ENCODE results near the gene FABP7. TPM values are rescaled to one million over a fixed set of nuclear protein-coding genes. Genes with fewer than 3 reads are reported as not detected.

Gene FABP7
- total RNA-seq, 1 donor: not detected

DNA sequence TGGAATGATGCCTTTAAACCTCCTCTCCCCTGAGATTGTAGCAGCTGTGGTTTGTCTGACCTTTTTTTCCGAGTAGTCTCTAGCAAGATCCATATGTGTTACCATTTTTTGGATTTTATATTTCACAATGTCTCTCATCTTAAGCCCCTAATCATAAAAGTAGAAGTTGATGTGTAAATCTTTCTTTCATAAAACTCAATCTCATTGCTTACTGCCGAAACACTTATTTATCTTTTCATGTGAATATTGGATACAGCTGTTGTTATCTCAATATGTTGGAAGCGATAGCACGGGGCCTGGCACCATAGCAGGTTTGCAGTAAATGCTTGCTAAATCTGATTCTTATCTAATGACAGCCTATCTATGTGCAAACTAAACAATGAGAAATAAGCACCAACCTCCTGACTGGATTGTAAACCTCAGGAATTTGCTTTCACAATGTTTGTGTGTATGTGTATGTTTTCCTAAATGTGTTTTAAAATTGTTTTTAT lies 23.7 kb downstream of the FABP7 start:
- Histone ChIP-seq H3K79me2 (ENCODE audit: insufficient read depth, low read length) (no peaks in the 10 kb centered on the region), H3K4me2 (ENCODE audit: insufficient read depth, low read length) (peak overlapping the region; percentile 23), H3K4me3 (ENCODE audit: insufficient read depth, low read length) (no peak overlapping the region), H3K36me3 (ENCODE audit: insufficient read depth, low read length) (no peaks in the 10 kb centered on the region), H3K27ac (ENCODE audit: low read depth, low read length) (no peak overlapping the region), H2AFZ (ENCODE audit: low read length) (no peak overlapping the region), H4K20me1 (ENCODE audit: insufficient read depth, low read length) (no peaks in the 10 kb centered on the region), H3K9me3 (ENCODE audit: low read depth, low read length) (no peaks in the 10 kb centered on the region), H3K4me1 (ENCODE audit: insufficient read depth, low read length) (peaks cover 20% of the 10 kb centered on the region), H3K27me3 (ENCODE audit: insufficient read depth, low read length) (no peaks in the 10 kb centered on the region)
- DNase-seq (ENCODE audit: insufficient read length, low spot score, missing footprints): no peak
- TF ChIP-seq, protein P1, sequence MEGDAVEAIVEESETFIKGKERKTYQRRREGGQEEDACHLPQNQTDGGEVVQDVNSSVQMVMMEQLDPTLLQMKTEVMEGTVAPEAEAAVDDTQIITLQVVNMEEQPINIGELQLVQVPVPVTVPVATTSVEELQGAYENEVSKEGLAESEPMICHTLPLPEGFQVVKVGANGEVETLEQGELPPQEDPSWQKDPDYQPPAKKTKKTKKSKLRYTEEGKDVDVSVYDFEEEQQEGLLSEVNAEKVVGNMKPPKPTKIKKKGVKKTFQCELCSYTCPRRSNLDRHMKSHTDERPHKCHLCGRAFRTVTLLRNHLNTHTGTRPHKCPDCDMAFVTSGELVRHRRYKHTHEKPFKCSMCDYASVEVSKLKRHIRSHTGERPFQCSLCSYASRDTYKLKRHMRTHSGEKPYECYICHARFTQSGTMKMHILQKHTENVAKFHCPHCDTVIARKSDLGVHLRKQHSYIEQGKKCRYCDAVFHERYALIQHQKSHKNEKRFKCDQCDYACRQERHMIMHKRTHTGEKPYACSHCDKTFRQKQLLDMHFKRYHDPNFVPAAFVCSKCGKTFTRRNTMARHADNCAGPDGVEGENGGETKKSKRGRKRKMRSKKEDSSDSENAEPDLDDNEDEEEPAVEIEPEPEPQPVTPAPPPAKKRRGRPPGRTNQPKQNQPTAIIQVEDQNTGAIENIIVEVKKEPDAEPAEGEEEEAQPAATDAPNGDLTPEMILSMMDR (IDR thresholded peaks at IDR 0.05; ENCODE audit: extremely low read depth, low read depth, low read length): no peak

DNA sequence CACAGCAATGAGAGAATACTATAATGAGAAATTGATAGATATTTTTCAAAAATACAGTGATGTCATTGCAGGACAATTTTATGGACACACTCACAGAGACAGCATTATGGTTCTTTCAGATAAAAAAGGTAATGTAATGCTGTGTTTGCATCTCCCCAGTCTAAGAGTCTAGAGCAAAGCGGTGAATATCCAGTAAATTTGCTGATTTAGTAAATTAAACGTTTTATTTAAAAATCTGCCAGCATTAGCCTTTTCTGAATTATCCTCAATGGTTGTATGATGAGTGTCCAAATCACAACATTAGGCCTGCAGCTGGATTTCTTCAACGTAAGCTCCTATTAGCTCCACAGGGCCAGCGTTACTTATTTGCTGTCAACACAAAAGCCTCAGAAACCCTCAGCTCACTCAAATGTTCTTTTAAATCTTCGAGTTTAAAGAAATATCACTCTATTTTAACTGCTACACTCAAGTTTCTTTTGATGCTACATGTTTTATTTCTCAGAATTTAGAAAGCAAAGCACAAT lies 25.5 kb downstream of the FABP7 start:
- Histone ChIP-seq H3K79me2 (ENCODE audit: insufficient read depth, low read length) (no peaks in the 10 kb centered on the region), H3K4me3 (ENCODE audit: insufficient read depth, low read length) (no peak overlapping the region), H3K9me3 (ENCODE audit: low read depth, low read length) (no peaks in the 10 kb centered on the region), H3K4me2 (ENCODE audit: insufficient read depth, low read length) (no peak overlapping the region), H4K20me1 (ENCODE audit: insufficient read depth, low read length) (no peaks in the 10 kb centered on the region), H3K27ac (ENCODE audit: low read depth, low read length) (no peak overlapping the region), H2AFZ (ENCODE audit: low read length) (no peak overlapping the region), H3K4me1 (ENCODE audit: insufficient read depth, low read length) (peaks cover 8% of the 10 kb centered on the region), H3K27me3 (ENCODE audit: insufficient read depth, low read length) (no peaks in the 10 kb centered on the region), H3K36me3 (ENCODE audit: insufficient read depth, low read length) (no peaks in the 10 kb centered on the region)
- TF ChIP-seq, protein P1 (IDR thresholded peaks at IDR 0.05; ENCODE audit: extremely low read depth, low read depth, low read length): no peak
- DNase-seq (ENCODE audit: insufficient read length, low spot score, missing footprints): no peak

DNA sequence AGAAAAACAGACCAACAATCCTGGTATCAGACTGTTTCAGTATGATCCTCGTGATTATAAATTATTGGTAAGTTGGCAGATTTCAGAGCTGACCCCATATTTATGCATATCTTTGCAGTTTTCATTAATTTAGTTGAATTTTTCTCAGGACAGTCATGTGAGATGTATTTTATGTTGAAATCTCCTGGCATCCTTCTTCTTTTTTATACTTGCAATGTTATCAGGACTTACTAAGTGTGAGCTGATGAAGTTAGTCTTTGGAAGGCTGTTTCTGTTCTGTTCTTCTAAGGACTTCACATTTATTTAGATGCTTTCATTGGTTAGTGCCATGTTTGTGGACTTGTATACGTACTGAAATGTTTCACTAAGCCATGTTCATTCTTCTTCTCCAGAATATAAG lies 26.8 kb downstream of the FABP7 start:
- Histone ChIP-seq H3K79me2 (ENCODE audit: insufficient read depth, low read length) (no peaks in the 10 kb centered on the region), H3K27me3 (ENCODE audit: insufficient read depth, low read length) (no peaks in the 10 kb centered on the region), H4K20me1 (ENCODE audit: insufficient read depth, low read length) (no peaks in the 10 kb centered on the region), H2AFZ (ENCODE audit: low read length) (no peak overlapping the region), H3K36me3 (ENCODE audit: insufficient read depth, low read length) (no peaks in the 10 kb centered on the region), H3K4me1 (ENCODE audit: insufficient read depth, low read length) (peaks cover 8% of the 10 kb centered on the region), H3K27ac (ENCODE audit: low read depth, low read length) (no peak overlapping the region), H3K4me3 (ENCODE audit: insufficient read depth, low read length) (no peak overlapping the region), H3K9me3 (ENCODE audit: low read depth, low read length) (no peaks in the 10 kb centered on the region), H3K4me2 (ENCODE audit: insufficient read depth, low read length) (no peak overlapping the region)
- TF ChIP-seq, protein P1 (IDR thresholded peaks at IDR 0.05; ENCODE audit: extremely low read depth, low read depth, low read length): no peak
- no peak for DNase-seq (ENCODE audit: insufficient read length, low spot score, missing footprints)

DNA sequence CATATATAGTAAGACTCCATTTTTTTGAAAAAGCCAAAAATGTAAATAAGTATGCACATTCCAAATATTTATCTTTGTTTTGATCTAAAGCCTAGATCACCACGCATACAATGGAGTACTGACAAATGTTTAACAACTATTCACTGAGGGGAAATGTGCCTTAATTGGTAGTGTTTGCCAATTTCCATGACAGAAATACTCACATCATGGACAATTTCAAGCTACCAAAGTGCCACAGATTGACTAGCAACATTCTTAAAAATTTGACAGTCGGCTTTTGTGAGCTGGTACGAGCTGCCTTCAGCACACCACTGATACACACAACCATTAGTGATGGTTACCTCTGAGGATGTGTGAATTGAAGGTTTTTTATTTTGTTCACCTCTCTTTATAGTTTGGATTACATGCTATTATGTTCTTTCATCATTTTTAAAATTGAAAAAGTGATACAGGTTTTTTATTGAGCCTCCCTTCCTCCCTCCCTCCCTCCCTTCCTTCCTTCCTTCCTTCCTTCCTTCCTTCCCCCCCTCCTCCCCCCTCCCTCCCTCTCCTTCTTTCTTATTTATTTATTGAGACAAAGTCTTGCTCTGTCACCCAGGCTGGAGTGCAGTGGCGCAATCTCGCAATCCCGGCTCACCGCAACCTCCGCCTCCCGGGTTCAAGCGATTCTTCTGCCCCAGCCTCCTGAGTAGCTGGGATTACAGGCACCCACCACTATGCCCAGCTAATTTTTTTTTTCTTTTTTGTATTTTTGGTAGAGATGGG lies 28.8 kb downstream of the FABP7 start:
- Histone ChIP-seq H4K20me1 (ENCODE audit: insufficient read depth, low read length) (no peaks in the 10 kb centered on the region), H3K27me3 (ENCODE audit: insufficient read depth, low read length) (no peaks in the 10 kb centered on the region), H2AFZ (ENCODE audit: low read length) (no peak overlapping the region), H3K4me3 (ENCODE audit: insufficient read depth, low read length) (no peak overlapping the region), H3K9me3 (ENCODE audit: low read depth, low read length) (no peaks in the 10 kb centered on the region), H3K27ac (ENCODE audit: low read depth, low read length) (no peak overlapping the region), H3K36me3 (ENCODE audit: insufficient read depth, low read length) (no peaks in the 10 kb centered on the region), H3K79me2 (ENCODE audit: insufficient read depth, low read length) (no peaks in the 10 kb centered on the region), H3K4me2 (ENCODE audit: insufficient read depth, low read length) (no peak overlapping the region), H3K4me1 (ENCODE audit: insufficient read depth, low read length) (peaks cover 2% of the 10 kb centered on the region)
- TF ChIP-seq, protein P1 (IDR thresholded peaks at IDR 0.05; ENCODE audit: extremely low read depth, low read depth, low read length): no peak
- no peak for DNase-seq (ENCODE audit: insufficient read length, low spot score, missing footprints)
